NCI-H1417 treated with DMSO at 0.1 percent for 48 hours (cell line): ENCODE measurements around the gene ZNF655.
"Not testable (repeated sequence)": the region's sequence is repeated elsewhere in the genome, so short reads cannot be mapped to it uniquely, and the experiment has no call there.

Experiments
- DNase-seq: peaks from one replicate; lab custom pipeline; 2025; lab: John Stamatoyannopoulos, UW

The ZNF655 gene

GRCh38 chr7:99560834-99561736, 2.6 kb downstream of the ZNF655 start:
- DNase-seq, result no peak

- DNase-seq, result no peak
Observed at GRCh38 chr7:99561737-99562051, 3.3 kb downstream of the ZNF655 start.

GRCh38 chr7:99562114-99562784, 3.8 kb downstream of the ZNF655 start:
- no peak for DNase-seq

GRCh38 chr7:99562832-99563231, 4.4 kb downstream of the ZNF655 start:
- no peak for DNase-seq

- no peak for DNase-seq
Observed at GRCh38 chr7:99563650-99564049, 5.2 kb downstream of the ZNF655 start.

- DNase-seq, result not testable (repeated sequence)
Observed at GRCh38 chr7:99568770-99569169, 10.3 kb downstream of the ZNF655 start.

GRCh38 chr7:99571768-99572167, 13.3 kb downstream of the ZNF655 start:
- no peak for DNase-seq

- DNase-seq, result no peak
Observed at GRCh38 chr7:99573257-99573656, 14.8 kb downstream of the ZNF655 start.

GRCh38 chr7:99576251-99576650, 17.8 kb downstream of the ZNF655 start:
- no peak for DNase-seq

- DNase-seq, result no peak
Observed at GRCh38 chr7:99579281-99579955, 21.0 kb downstream of the ZNF655 start.

- DNase-seq, result peak; percentile 41
Observed at GRCh38 chr7:99579956-99580777, 21.7 kb downstream of the ZNF655 start.

- not testable (repeated sequence) for DNase-seq
Observed at GRCh38 chr7:99580778-99581332, 22.4 kb downstream of the ZNF655 start.

- DNase-seq, result no peak
Observed at GRCh38 chr7:99588868-99589267, 30.4 kb downstream of the ZNF655 start.

GRCh38 chr7:99594948-99595745, 36.7 kb downstream of the ZNF655 start:
- no peak for DNase-seq

- DNase-seq, result no peak
Observed at GRCh38 chr7:99596408-99596955, 38.0 kb downstream of the ZNF655 start.

GRCh38 chr7:99597762-99598501, 39.5 kb downstream of the ZNF655 start, which contains the start of gene TMEM225B:
Gene TMEM225B (plus strand): TSS chr7:99598267. CDS start chr7:99604389, 6,122 bp downstream.
- DNase-seq, result no peak

- no peak for DNase-seq
Observed at GRCh38 chr7:99599836-99600235, 41.4 kb downstream of the ZNF655 start.

- no peak for DNase-seq
Observed at GRCh38 chr7:99601656-99602310, 43.3 kb downstream of the ZNF655 start.

GRCh38 chr7:99605527-99605926, 47.1 kb downstream of the ZNF655 start:
- DNase-seq, result no peak
